ENCODE measurements around the gene EEPD1. TPM values are rescaled to one million over a fixed set of nuclear protein-coding genes. Genes with fewer than 3 reads are reported as not detected.

EEPD1 gene
- total RNA-seq, 2 experiments from 2014 or later = 1.4 to 3.3 TPM

- Mint-ChIP-seq H3K27me3 (peaks cover 14% of the 10 kb centered on the region), H3K4me1 (peaks cover 4% of the 10 kb centered on the region), H3K36me3 (no peaks in the 10 kb centered on the region), H3K4me3 (peak overlapping the region; percentile 57), H3K27ac (no peak overlapping the region), H3K9me3 (ENCODE audit: low read depth) (no peaks in the 10 kb centered on the region)
- CTCF ChIA-PET = interaction anchor here (0.9 kb wide), 1 partner anchor 10 kb away, joined by 3 read pairs; no protein-coding TSS in a partner anchor
- no peak for ATAC-seq
- peak; percentile 45 for DNase-seq
Measured at GRCh38 chr7:36153571-36154097, 580 bp downstream of the EEPD1 start.

GRCh38 chr7:36154255-36155212, 1.5 kb downstream of the EEPD1 start:
- H3K9me3 Mint-ChIP-seq (ENCODE audit: low read depth) = no peaks in the 10 kb centered on the region
- peak overlapping the region; percentile 57 for H3K4me3 Mint-ChIP-seq
- CTCF ChIA-PET = interaction anchor here (0.9 kb wide), 1 partner anchor 9 kb away, joined by 3 read pairs; no protein-coding TSS in a partner anchor
- H3K27me3 Mint-ChIP-seq = peaks cover 14% of the 10 kb centered on the region
- H3K36me3 Mint-ChIP-seq = no peaks in the 10 kb centered on the region
- H3K4me1 Mint-ChIP-seq = peaks cover 4% of the 10 kb centered on the region
- ATAC-seq (no peak), DNase-seq (no peak)
- H3K27ac Mint-ChIP-seq = no peak overlapping the region

- DNase-seq (no peak), ATAC-seq (no peak)
- Mint-ChIP-seq H3K4me1 (peaks cover 4% of the 10 kb centered on the region), H3K27me3 (peaks cover 14% of the 10 kb centered on the region), H3K36me3 (no peaks in the 10 kb centered on the region), H3K27ac (no peak overlapping the region), H3K4me3 (no peak overlapping the region), H3K9me3 (ENCODE audit: low read depth) (no peaks in the 10 kb centered on the region)
- CTCF ChIA-PET = interaction anchor here (1.5 kb wide), 1 partner anchor 10 kb away, joined by 3 read pairs; no protein-coding TSS in a partner anchor
Measured at GRCh38 chr7:36155811-36156361, 2.8 kb downstream of the EEPD1 start.

- ATAC-seq = no peak
- H3K27ac Mint-ChIP-seq = no peak overlapping the region
- H3K9me3 Mint-ChIP-seq (ENCODE audit: low read depth) = no peaks in the 10 kb centered on the region
- no peaks in the 10 kb centered on the region for H3K36me3 Mint-ChIP-seq
- H3K4me1 Mint-ChIP-seq = no peaks in the 10 kb centered on the region
- H3K27me3 Mint-ChIP-seq = peaks cover 14% of the 10 kb centered on the region
- H3K4me3 Mint-ChIP-seq = no peak overlapping the region
- CTCF ChIA-PET = interaction anchor here (1.5 kb wide), 1 partner anchor 9 kb away, joined by 3 read pairs; no protein-coding TSS in a partner anchor
- no peak for DNase-seq
Measured at GRCh38 chr7:36157527-36158320, 4.7 kb downstream of the EEPD1 start.

GRCh38 chr7:36158321-36158605, 5.2 kb downstream of the EEPD1 start:
- H3K4me1 Mint-ChIP-seq = no peaks in the 10 kb centered on the region
- H3K27me3 Mint-ChIP-seq = peaks cover 14% of the 10 kb centered on the region
- ATAC-seq (no peak), DNase-seq (no peak)
- H3K4me3 Mint-ChIP-seq = no peak overlapping the region
- CTCF ChIA-PET = no interaction called here
- H3K36me3 Mint-ChIP-seq = no peaks in the 10 kb centered on the region
- no peaks in the 10 kb centered on the region for H3K9me3 Mint-ChIP-seq (ENCODE audit: low read depth)
- no peak overlapping the region for H3K27ac Mint-ChIP-seq

- Mint-ChIP-seq H3K4me1 (no peaks in the 10 kb centered on the region), H3K27ac (no peak overlapping the region), H3K36me3 (no peaks in the 10 kb centered on the region), H3K9me3 (ENCODE audit: low read depth) (no peaks in the 10 kb centered on the region), H3K27me3 (peaks cover 5% of the 10 kb centered on the region), H3K4me3 (no peak overlapping the region)
- no peak for DNase-seq
- no peak for ATAC-seq
- CTCF ChIA-PET = no interaction called here
Measured at GRCh38 chr7:36159618-36160017, 6.6 kb downstream of the EEPD1 start.

- Mint-ChIP-seq H3K4me3 (no peak overlapping the region), H3K4me1 (no peaks in the 10 kb centered on the region), H3K27me3 (peaks cover 5% of the 10 kb centered on the region), H3K27ac (no peak overlapping the region), H3K36me3 (no peaks in the 10 kb centered on the region), H3K9me3 (ENCODE audit: low read depth) (no peaks in the 10 kb centered on the region)
- ATAC-seq = no peak
- CTCF ChIA-PET = interaction anchor here (0.6 kb wide), 1 partner anchor 322 kb away, joined by 5 read pairs; no protein-coding TSS in a partner anchor
- DNase-seq = no peak
Measured at GRCh38 chr7:36160313-36160712, 7.3 kb downstream of the EEPD1 start.

GRCh38 chr7:36161996-36162395, 8.9 kb downstream of the EEPD1 start:
- Mint-ChIP-seq H3K4me3 (no peak overlapping the region), H3K4me1 (no peaks in the 10 kb centered on the region), H3K9me3 (ENCODE audit: low read depth) (no peaks in the 10 kb centered on the region), H3K27ac (no peak overlapping the region), H3K36me3 (no peaks in the 10 kb centered on the region), H3K27me3 (peaks cover 8% of the 10 kb centered on the region)
- ATAC-seq (no peak), DNase-seq (no peak)
- CTCF ChIA-PET = no interaction called here

- H3K27ac Mint-ChIP-seq = no peak overlapping the region
- H3K4me3 Mint-ChIP-seq = no peak overlapping the region
- H3K36me3 Mint-ChIP-seq = no peaks in the 10 kb centered on the region
- no peak for DNase-seq
- CTCF ChIA-PET = no interaction called here
- H3K27me3 Mint-ChIP-seq = peaks cover 17% of the 10 kb centered on the region
- ATAC-seq = no peak
- no peaks in the 10 kb centered on the region for H3K9me3 Mint-ChIP-seq (ENCODE audit: low read depth)
- no peaks in the 10 kb centered on the region for H3K4me1 Mint-ChIP-seq
Measured at GRCh38 chr7:36165059-36165458, 12.0 kb downstream of the EEPD1 start.

- ATAC-seq (no peak), DNase-seq (no peak)
- H3K27ac Mint-ChIP-seq = no peak overlapping the region
- H3K36me3 Mint-ChIP-seq = no peaks in the 10 kb centered on the region
- H3K4me1 Mint-ChIP-seq = no peaks in the 10 kb centered on the region
- CTCF ChIA-PET = interaction anchor here (1.4 kb wide), 1 partner anchor 9 kb away, joined by 3 read pairs; no protein-coding TSS in a partner anchor
- H3K4me3 Mint-ChIP-seq = no peak overlapping the region
- no peaks in the 10 kb centered on the region for H3K9me3 Mint-ChIP-seq (ENCODE audit: low read depth)
- peaks cover 17% of the 10 kb centered on the region for H3K27me3 Mint-ChIP-seq
Measured at GRCh38 chr7:36165802-36166201, 12.7 kb downstream of the EEPD1 start.

GRCh38 chr7:36167403-36168050, 14.5 kb downstream of the EEPD1 start:
- Mint-ChIP-seq H3K27me3 (peaks cover 17% of the 10 kb centered on the region), H3K27ac (no peak overlapping the region), H3K4me1 (peaks cover 5% of the 10 kb centered on the region), H3K4me3 (no peak overlapping the region), H3K9me3 (ENCODE audit: low read depth) (no peaks in the 10 kb centered on the region), H3K36me3 (no peaks in the 10 kb centered on the region)
- CTCF ChIA-PET = no interaction called here
- no peak for DNase-seq
- ATAC-seq = no peak

GRCh38 chr7:36171503-36171902, 18.4 kb downstream of the EEPD1 start:
- Mint-ChIP-seq H3K4me3 (no peak overlapping the region), H3K4me1 (peaks cover 5% of the 10 kb centered on the region), H3K27me3 (peaks cover 13% of the 10 kb centered on the region), H3K9me3 (ENCODE audit: low read depth) (no peaks in the 10 kb centered on the region), H3K27ac (no peak overlapping the region), H3K36me3 (no peaks in the 10 kb centered on the region)
- DNase-seq (no peak), ATAC-seq (no peak)
- CTCF ChIA-PET = no interaction called here

GRCh38 chr7:36175886-36176285, 22.8 kb downstream of the EEPD1 start:
- no peak overlapping the region for H3K27ac Mint-ChIP-seq
- no peaks in the 10 kb centered on the region for H3K27me3 Mint-ChIP-seq
- peaks cover 5% of the 10 kb centered on the region for H3K4me1 Mint-ChIP-seq
- no peak overlapping the region for H3K4me3 Mint-ChIP-seq
- CTCF ChIA-PET = no interaction called here
- no peaks in the 10 kb centered on the region for H3K9me3 Mint-ChIP-seq (ENCODE audit: low read depth)
- no peak for ATAC-seq
- no peaks in the 10 kb centered on the region for H3K36me3 Mint-ChIP-seq
- DNase-seq = no peak

Measured in activated CD8-positive, alpha-beta memory T cell treated with anti-CD3 and anti-CD28 coated beads, Interleukin-2, amount 10 ng/mL, durations not matched to agents 7 days and 5 days (primary cell).